Naive thymus-derived CD4-positive, alpha-beta T cell (primary cell): ENCODE data around the gene LRRC3C. TPM values are rescaled to one million over a fixed set of nuclear protein-coding genes. Genes with fewer than 3 reads are reported as not detected.

ENCODE experiments used
- polyA plus RNA-seq, 2 donors: library from polyadenylated mRNA; unstranded; fragments of 300-500 nt; fragmentation: Illumina TruSeq; gene quantifications; one replicate each; pipeline ENCODE4 v1.2.3, GENCODE V29; 2021
- total RNA-seq, 6 experiments: library from RNA in 5 of 6; stranded (reverse) in 5 of 6; gene quantifications; 1 replicate in 5 of 6; 2 replicates in 1 of 6; pipeline ENCODE4 v1.2.3 and lab custom pipeline; 2021 to 2026

Gene LRRC3C
- total and polyA plus RNA-seq, 7 experiments from 2014 or later, result 0.27 TPM; not detected in 6

Other genes starting within 250 kb of the LRRC3C start
- gene PGAP3, start 239.7 kb upstream of the LRRC3C start, total RNA-seq, result 10 to 100 TPM; 26.3 to 39.9 (median 35.1) TPM
- gene PGAP3, start 239.7 kb upstream of the LRRC3C start, polyA plus RNA-seq, result 10 to 100 TPM; 13.3 to 20.7 TPM
- gene ERBB2, start 227.7 kb upstream of the LRRC3C start, total RNA-seq, result 10 to 100 TPM in 1 of 5 experiments, 1 to 10 TPM in 4; 3.6 to 10.5 (median 6.6) TPM
- 1 to 10 TPM in 1 of 2 donors, under 1 TPM in 1; 0.39 to 2.4 TPM for gene ERBB2, start 227.7 kb upstream of the LRRC3C start, polyA plus RNA-seq
- 10 to 100 TPM; 28.7 to 40.1 (median 32.3) TPM for gene MIEN1, start 197.2 kb upstream of the LRRC3C start, total RNA-seq
- 10 to 100 TPM; 73.5 to 74.3 TPM for gene MIEN1, start 197.2 kb upstream of the LRRC3C start, polyA plus RNA-seq
- gene GRB7, start 189.8 kb upstream of the LRRC3C start, total RNA-seq, result under 1 TPM in 1 of 5 experiments, not detected in 4; 0.99 TPM
- gene GRB7, start 189.8 kb upstream of the LRRC3C start, polyA plus RNA-seq, result not detected
- gene IKZF3, start 63.4 kb upstream of the LRRC3C start, total RNA-seq, result 10 to 100 TPM; 26.1 to 77.8 (median 61.1) TPM
- 10 to 100 TPM in 1 of 2 donors, 1 to 10 TPM in 1; 9.7 to 31.4 TPM for gene IKZF3, start 63.4 kb upstream of the LRRC3C start, polyA plus RNA-seq
- gene ZPBP2, start 59.5 kb upstream of the LRRC3C start, total RNA-seq, result under 1 TPM in 3 of 5 experiments, not detected in 2; 0.17 to 0.84 (median 0.51) TPM
- under 1 TPM in 1 of 2 donors, not detected in 1; 0.11 TPM for gene ZPBP2, start 59.5 kb upstream of the LRRC3C start, polyA plus RNA-seq
- gene GSDMB, start 9.1 kb upstream of the LRRC3C start, total RNA-seq, result 10 to 100 TPM; 25.6 to 92.4 (median 53.8) TPM
- 1 to 10 TPM; 1.7 to 2.1 TPM for gene GSDMB, start 9.1 kb upstream of the LRRC3C start, polyA plus RNA-seq
- 100 to 1,000 TPM in 3 of 5 experiments, 10 to 100 TPM in 2; 77.6 to 205 (median 110) TPM for gene ORMDL3, start 131 bp upstream of the LRRC3C start, total RNA-seq
- gene ORMDL3, start 131 bp upstream of the LRRC3C start, polyA plus RNA-seq, result 100 to 1,000 TPM; 167 to 197 TPM
- gene GSDMA, start 35.3 kb downstream of the LRRC3C start, total RNA-seq, result 1 to 10 TPM in 1 of 5 experiments, under 1 TPM in 2, not detected in 2; 0.22 to 2.4 (median 0.75) TPM
- gene GSDMA, start 35.3 kb downstream of the LRRC3C start, polyA plus RNA-seq, result under 1 TPM; 0.61 to 0.69 TPM
- gene PSMD3, start 53.1 kb downstream of the LRRC3C start, total RNA-seq, result 100 to 1,000 TPM in 1 of 5 experiments, 10 to 100 TPM in 4; 55.7 to 111 (median 68.9) TPM
- gene PSMD3, start 53.1 kb downstream of the LRRC3C start, polyA plus RNA-seq, result 10 to 100 TPM; 44.6 to 53.1 TPM
- not detected for gene CSF3, start 87.7 kb downstream of the LRRC3C start, total RNA-seq
- gene CSF3, start 87.7 kb downstream of the LRRC3C start, polyA plus RNA-seq, result not detected
- gene MED24, start 126.7 kb downstream of the LRRC3C start, total RNA-seq, result 100 to 1,000 TPM in 1 of 5 experiments, 10 to 100 TPM in 4; 82.9 to 103 (median 91.4) TPM
- gene MED24, start 126.7 kb downstream of the LRRC3C start, polyA plus RNA-seq, result 10 to 100 TPM; 46.7 to 62.7 TPM
- gene THRA, start 135.2 kb downstream of the LRRC3C start, total RNA-seq, result 10 to 100 TPM in 4 of 5 experiments, 1 to 10 TPM in 1; 3.2 to 55.9 (median 48.4) TPM
- gene THRA, start 135.2 kb downstream of the LRRC3C start, polyA plus RNA-seq, result 10 to 100 TPM; 17.7 to 26.2 TPM
- 10 to 100 TPM in 4 of 5 experiments, 1 to 10 TPM in 1; 3.6 to 34.2 (median 17.3) TPM for gene NR1D1, start 172.9 kb downstream of the LRRC3C start, total RNA-seq
- 10 to 100 TPM in 1 of 2 donors, 1 to 10 TPM in 1; 4.7 to 11.2 TPM for gene NR1D1, start 172.9 kb downstream of the LRRC3C start, polyA plus RNA-seq
- 100 to 1,000 TPM in 4 of 5 experiments, 10 to 100 TPM in 1; 97.0 to 145 (median 113) TPM for gene MSL1, start 194.2 kb downstream of the LRRC3C start, total RNA-seq
- gene MSL1, start 194.2 kb downstream of the LRRC3C start, polyA plus RNA-seq, result 10 to 100 TPM in 1 of 2 donors, 1 to 10 TPM in 1; 8.0 to 11.3 TPM
- gene CASC3, start 212.8 kb downstream of the LRRC3C start, total RNA-seq, result 100 to 1,000 TPM in 4 of 5 experiments, 10 to 100 TPM in 1; 93.4 to 160 (median 144) TPM
- gene CASC3, start 212.8 kb downstream of the LRRC3C start, polyA plus RNA-seq, result 10 to 100 TPM; 43.5 to 51.5 TPM
- 10 to 100 TPM in 1 of 5 experiments, 1 to 10 TPM in 4; 5.0 to 10.7 (median 6.3) TPM for gene RAPGEFL1, start 249.7 kb downstream of the LRRC3C start, total RNA-seq
- gene RAPGEFL1, start 249.7 kb downstream of the LRRC3C start, polyA plus RNA-seq, result under 1 TPM; 0.24 to 0.47 TPM